Activated T-cell treated with anti-CD3 and anti-CD28 coated beads, Interleukin-2, amount 50 U/mL, for 72 hours (primary cell): ENCODE data around the gene FBXO22. TPM values are rescaled to one million over a fixed set of nuclear protein-coding genes. Genes with fewer than 3 reads are reported as not detected.
"Not testable (repeated sequence)": the region's sequence is repeated elsewhere in the genome, so short reads cannot be mapped to it uniquely, and the experiment has no call there.

Experiments used
- ATAC-seq, 2 donors: fragments of 150-1000 bp; cut with Tn5 transposase; replicated peaks in 1 of 2; 2 replicates each; pipeline ENCODE4 v1.10.0; 2021; ENCODE audit warnings: moderate library complexity in 2 of 2, mild to moderate bottlenecking in 1 of 2
- DNase-seq, 2 donors: peaks; one replicate each; pipeline ENCODE4 v3.0.0; 2021 to 2022; ENCODE audit warnings: mixed read lengths in 1 of 2
- H3K27ac Mint-ChIP-seq: one replicate; pipeline ENCODE4 v1.8.0; 2022; ENCODE audit warnings: mild to moderate bottlenecking, moderate library complexity, mixed read lengths
- H3K27me3 Mint-ChIP-seq: one replicate; pipeline ENCODE4 v1.8.0; 2022; ENCODE audit warnings: low read depth, mixed read lengths
- H3K36me3 Mint-ChIP-seq, 2 donors: one replicate each; pipeline ENCODE4 v1.8.0; 2022; ENCODE audit warnings: mixed read lengths in 2 of 2, mild to moderate bottlenecking in 1 of 2; ENCODE audit not compliant: insufficient read depth in 2 of 2
- H3K4me1 Mint-ChIP-seq: one replicate; pipeline ENCODE4 v1.8.0; 2022; ENCODE audit warnings: low read depth, mixed read lengths
- H3K4me3 Mint-ChIP-seq, 2 donors: one replicate each; pipeline ENCODE4 v1.8.0; 2022; ENCODE audit warnings: mild to moderate bottlenecking in 2 of 2, mixed read lengths in 2 of 2, moderate library complexity in 2 of 2
- H3K9me3 Mint-ChIP-seq, 2 donors: one replicate each; pipeline ENCODE4 v1.8.0; 2022; ENCODE audit warnings: mixed read lengths in 2 of 2
- total RNA-seq, 2 donors: library from RNA; stranded (reverse); gene quantifications; one replicate each; pipeline ENCODE4 v1.2.3, GENCODE V29; 2022

The FBXO22 gene
- total RNA-seq, 2 donors from 2014 or later, result 44.6 to 45.8 TPM

DNA sequence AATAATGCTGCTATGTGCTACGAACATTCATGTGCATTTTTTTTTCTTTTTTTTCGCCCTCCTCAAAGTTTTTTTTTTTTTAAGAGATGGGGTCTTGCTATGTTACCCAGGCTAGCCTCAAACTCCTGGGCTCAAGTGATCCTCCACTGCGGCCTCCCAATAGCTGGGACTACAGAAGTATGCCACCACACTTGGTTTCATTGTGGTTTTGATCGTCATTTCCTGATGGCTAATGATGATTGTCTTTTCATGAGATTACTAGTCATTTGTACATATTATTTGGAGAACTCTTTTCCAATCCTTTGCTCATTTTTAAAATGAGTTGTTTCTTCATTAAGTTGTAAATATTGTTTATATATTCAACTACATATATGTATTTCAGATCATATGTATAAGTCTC is 48.8 kb downstream of the FBXO22 start:
- Mint-ChIP-seq H3K4me3 (no peak overlapping the region), H3K27ac (no peak overlapping the region), H3K9me3 (no peaks in the 10 kb centered on the region), H3K4me1 (no peaks in the 10 kb centered on the region), H3K27me3 (peaks cover 53% of the 10 kb centered on the region), H3K36me3 (no peaks in the 10 kb centered on the region)
- ATAC-seq, result no peak
- no peak for DNase-seq

DNA sequence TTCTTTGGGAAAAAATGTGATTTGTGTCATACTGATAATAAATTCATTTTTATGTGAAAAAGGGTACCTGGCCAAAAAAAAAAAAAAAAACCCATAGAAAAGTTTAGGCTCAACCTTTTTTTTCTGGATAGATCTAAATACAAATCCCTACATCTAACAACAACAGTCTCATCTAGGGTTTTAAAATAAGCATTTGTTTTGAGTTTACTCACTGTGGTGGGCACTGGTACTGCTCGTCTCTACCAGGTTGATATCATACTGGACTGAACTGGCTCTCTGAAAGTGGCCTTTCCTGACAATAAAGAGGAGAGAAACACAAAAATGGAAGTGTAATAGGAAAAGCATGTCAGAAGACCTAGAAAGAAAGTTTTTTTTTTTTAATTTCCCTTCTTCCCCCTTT is 52.0 kb downstream of the FBXO22 start:
- Mint-ChIP-seq H3K4me1 (no peaks in the 10 kb centered on the region), H3K4me3 (no peak overlapping the region), H3K27ac (no peak overlapping the region), H3K9me3 (no peaks in the 10 kb centered on the region), H3K36me3 (no peaks in the 10 kb centered on the region), H3K27me3 (peaks cover 57% of the 10 kb centered on the region)
- DNase-seq, result no peak
- ATAC-seq, result no peak

DNA sequence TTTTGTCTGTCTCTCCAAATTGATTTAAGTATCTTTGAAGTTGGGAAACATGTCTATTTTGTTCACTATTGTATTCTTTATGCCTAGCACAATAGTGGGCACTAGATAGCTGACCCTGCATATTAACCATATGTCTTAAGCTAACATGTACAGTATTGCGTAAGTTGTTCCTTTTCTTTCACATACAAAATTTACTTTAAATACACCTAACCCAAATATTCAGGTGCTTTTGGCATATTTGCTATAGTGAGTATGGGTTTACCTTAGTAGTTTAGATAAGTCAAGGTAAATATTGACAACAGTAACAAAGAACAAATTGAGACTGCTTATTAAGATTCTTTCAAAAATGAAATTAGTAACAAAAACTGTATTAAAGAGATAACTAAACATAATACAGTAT is 57.7 kb downstream of the FBXO22 start:
- Mint-ChIP-seq H3K27ac (no peak overlapping the region), H3K4me3 (no peak overlapping the region), H3K27me3 (peaks cover 16% of the 10 kb centered on the region), H3K4me1 (no peaks in the 10 kb centered on the region), H3K9me3 (peaks cover 0 to 2% of the 10 kb centered on the region in 2 donors), H3K36me3 (no peaks in the 10 kb centered on the region)
- no peak for ATAC-seq
- DNase-seq, result no peak

DNA sequence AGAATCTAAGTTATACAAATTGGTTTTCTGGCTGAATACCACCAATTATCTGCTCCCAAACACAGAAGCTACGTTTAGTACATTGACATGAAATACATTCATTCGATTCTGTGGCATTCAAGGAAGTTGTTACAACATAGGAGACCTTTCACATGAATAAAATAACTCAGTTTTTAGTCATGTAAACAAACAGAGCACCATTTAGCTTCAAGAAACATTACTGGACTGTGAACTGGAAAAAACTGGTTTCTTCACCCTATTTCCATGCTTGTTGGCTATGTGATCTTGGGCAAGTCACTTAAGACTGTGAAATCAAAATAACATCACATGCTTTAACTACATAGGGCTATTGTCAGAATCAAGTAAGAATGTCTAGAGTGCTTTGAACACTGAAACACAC is 62.4 kb downstream of the FBXO22 start:
- DNase-seq (no peak), ATAC-seq (no peak)
- no peak overlapping the region for H3K27ac Mint-ChIP-seq
- no peaks in the 10 kb centered on the region for H3K4me1 Mint-ChIP-seq
- no peaks in the 10 kb centered on the region for H3K36me3 Mint-ChIP-seq
- H3K27me3 Mint-ChIP-seq, result no peaks in the 10 kb centered on the region
- no peak overlapping the region for H3K4me3 Mint-ChIP-seq
- H3K9me3 Mint-ChIP-seq, result peaks cover 0 to 2% of the 10 kb centered on the region in 2 donors

DNA sequence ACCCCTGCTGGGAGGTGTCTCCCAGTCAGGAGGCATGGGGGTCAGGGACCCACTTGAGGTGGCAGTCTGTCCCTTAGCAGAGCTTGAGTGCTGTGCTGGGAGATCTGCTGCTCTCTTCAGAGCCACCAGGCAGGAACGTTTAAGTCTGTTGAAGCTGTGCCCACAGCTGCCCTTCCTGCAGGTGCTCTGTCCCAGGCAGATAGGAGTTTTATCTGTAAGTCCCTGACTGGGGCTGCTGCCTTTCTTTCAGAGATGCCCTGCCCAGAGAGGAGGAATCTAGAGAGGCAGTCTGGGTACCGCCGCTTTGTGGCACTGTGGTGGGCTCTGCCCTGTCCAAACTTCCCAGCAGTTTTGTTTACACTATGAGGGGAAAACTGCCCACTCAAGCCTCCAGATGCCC is 73.1 kb downstream of the FBXO22 start:
- not testable (repeated sequence) for H3K27ac Mint-ChIP-seq, H3K4me1 Mint-ChIP-seq, H3K36me3 Mint-ChIP-seq, DNase-seq, ATAC-seq, H3K9me3 Mint-ChIP-seq, H3K4me3 Mint-ChIP-seq
- peaks cover 25% of the 10 kb centered on the region for H3K27me3 Mint-ChIP-seq

DNA sequence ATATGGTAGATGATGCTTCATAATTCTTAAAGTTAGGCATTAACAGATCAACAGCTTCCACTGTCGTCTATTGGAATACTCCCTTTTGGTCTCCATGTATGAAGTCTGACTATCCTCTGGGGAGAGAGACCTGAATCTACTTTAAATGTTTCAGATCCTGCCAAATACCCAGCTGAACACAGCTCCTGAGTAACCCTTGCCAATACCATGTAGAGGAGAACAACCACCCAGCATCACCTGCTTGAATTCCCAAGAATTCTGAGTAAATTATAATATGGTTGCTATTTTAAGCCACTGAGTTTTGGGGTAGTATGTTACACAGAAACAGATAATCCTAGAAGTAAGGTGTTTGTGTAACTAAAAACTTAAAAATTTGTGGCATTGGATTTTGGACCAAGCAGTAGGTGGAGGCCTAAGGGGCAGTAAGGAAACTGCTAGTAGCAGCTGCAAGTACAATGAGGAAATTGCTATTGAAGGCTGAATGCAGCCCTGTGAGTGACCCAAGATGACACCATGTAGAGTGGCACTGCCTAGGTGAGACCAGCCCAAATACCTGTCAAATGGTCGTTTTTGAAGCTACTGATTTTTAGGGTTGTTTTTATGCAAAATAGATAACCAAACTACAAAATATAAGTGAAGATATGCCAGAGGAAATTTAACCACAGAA is 77.6 kb downstream of the FBXO22 start:
- Mint-ChIP-seq H3K4me1 (no peaks in the 10 kb centered on the region), H3K9me3 (no peaks in the 10 kb centered on the region), H3K27ac (no peak overlapping the region), H3K36me3 (no peaks in the 10 kb centered on the region), H3K27me3 (peaks cover 27% of the 10 kb centered on the region), H3K4me3 (no peak overlapping the region)
- DNase-seq, result no peak
- no peak for ATAC-seq

DNA sequence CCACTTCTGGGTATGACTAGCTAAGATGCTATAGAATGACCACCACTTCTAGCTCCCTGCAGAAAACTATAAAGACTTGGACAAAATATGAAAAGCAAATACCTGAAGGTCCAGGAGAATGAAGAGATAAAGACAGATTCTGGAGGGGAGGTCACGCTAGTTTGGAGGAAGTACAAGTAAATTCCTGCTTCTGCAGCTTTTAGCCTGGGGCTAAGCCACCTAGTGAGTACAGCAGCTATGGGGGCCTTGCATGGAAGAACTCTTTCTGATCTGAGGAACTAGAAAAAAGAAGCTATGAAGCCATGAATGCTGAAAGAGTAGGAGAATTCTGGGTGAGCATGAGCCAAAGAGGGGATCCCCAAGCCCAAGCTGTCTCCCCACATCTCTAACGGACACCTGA is 78.8 kb downstream of the FBXO22 start:
- Mint-ChIP-seq H3K4me3 (no peak overlapping the region), H3K27me3 (peaks cover 27% of the 10 kb centered on the region), H3K36me3 (no peaks in the 10 kb centered on the region), H3K27ac (no peak overlapping the region), H3K4me1 (no peaks in the 10 kb centered on the region), H3K9me3 (no peaks in the 10 kb centered on the region)
- DNase-seq, result no peak
- no peak for ATAC-seq

DNA sequence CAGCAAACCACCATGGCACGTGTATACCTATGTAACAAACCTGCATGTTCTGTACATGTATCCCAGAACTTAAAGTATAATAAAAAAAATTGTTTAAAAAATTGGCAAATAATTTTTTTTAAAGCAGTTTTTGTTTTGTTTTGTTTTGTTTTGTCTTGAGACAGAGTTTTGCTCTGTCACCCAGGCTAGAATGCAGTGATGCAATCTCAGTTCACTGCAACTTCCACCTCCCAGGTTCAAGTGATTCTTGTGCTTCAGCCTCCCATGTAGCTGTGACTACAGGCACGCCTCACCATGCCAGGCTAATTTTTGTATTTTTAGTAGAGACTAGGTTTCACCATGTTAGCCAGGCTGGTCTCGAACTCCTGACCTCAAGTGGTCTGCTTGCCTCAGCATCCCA is 81.0 kb downstream of the FBXO22 start:
- not testable (repeated sequence) for ATAC-seq, H3K9me3 Mint-ChIP-seq, H3K4me3 Mint-ChIP-seq

DNA sequence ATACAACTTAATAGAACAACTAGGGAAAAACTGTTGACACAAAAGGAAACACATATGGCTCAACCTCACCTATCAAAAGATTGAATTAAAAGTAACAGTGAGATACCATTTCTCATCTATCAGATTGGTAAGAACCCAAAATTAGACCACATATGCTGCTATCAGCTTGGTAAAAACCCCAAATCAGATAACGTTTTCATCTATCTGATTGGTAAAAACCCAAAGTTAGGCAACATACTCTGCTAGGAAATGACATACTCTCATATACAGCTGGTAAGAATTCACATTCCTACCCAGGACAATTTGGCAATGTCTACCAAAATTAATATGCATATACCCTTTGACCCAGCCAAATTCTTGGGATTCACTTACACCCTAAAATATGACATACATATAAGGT is 82.3 kb downstream of the FBXO22 start:
- Mint-ChIP-seq H3K36me3 (no peaks in the 10 kb centered on the region), H3K4me1 (no peaks in the 10 kb centered on the region), H3K9me3 (no peaks in the 10 kb centered on the region), H3K27me3 (peaks cover 9% of the 10 kb centered on the region), H3K4me3 (no peak overlapping the region), H3K27ac (no peak overlapping the region)
- no peak for ATAC-seq
- DNase-seq, result no peak

More for the DNA sequence above, 81.0 kb downstream of the FBXO22 start:
- H3K4me1 Mint-ChIP-seq, H3K36me3 Mint-ChIP-seq, H3K27ac Mint-ChIP-seq, DNase-seq: not testable (repeated sequence)
- H3K27me3 Mint-ChIP-seq, result peaks cover 14% of the 10 kb centered on the region

DNA sequence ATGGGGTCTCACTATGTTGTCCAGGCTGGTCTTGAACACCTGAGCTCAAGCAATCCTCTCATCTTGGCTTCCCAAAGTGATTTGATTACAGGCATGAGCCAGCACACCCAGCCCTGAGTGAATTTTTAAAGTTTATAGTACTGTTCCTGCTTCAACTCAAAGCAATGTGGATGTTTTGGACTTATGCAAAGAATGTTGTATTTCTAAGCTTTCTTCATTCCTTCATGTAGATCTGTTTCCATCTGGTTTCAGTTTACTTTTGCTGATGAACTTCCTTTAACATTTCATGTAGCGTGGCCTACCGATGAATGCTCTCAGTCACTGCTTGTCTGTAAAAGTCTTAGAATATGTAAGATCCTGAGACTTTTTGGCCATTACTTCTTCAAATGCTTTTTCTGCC is 85.4 kb downstream of the FBXO22 start:
- Mint-ChIP-seq H3K36me3 (no peaks in the 10 kb centered on the region), H3K27me3 (no peaks in the 10 kb centered on the region), H3K9me3 (peaks cover 0 to under 1% of the 10 kb centered on the region in 2 donors), H3K4me1 (no peaks in the 10 kb centered on the region), H3K4me3 (no peak overlapping the region), H3K27ac (no peak overlapping the region)
- no peak for DNase-seq
- no peak for ATAC-seq

DNA sequence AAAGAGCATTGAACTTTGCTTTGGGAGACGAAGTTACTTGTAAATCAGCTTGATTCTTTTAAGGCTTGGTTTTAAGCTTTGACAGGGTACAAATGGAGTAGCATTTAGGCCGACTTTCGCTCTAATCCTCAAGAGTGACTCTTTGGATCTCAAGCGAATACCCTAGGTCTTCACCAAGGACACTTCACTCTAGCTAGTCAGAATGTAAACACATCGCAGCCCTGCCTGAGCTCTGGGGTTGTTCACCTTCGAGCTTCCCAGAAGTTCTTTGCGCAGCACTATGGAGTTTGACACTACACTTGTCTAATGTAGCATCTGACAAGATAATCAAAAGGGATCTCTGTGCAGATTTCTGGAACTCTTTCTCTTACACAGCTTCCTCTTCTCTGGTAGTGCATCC is 86.2 kb downstream of the FBXO22 start:
- no peaks in the 10 kb centered on the region for H3K4me1 Mint-ChIP-seq
- ATAC-seq (no peak), DNase-seq (no peak)
- peaks cover 0 to 2% of the 10 kb centered on the region in 2 donors for H3K36me3 Mint-ChIP-seq
- H3K4me3 Mint-ChIP-seq, result no peak overlapping the region
- H3K27me3 Mint-ChIP-seq, result no peaks in the 10 kb centered on the region
- H3K9me3 Mint-ChIP-seq, result peaks cover 0 to 6% of the 10 kb centered on the region in 2 donors
- no peak overlapping the region for H3K27ac Mint-ChIP-seq

Other genes starting within 250 kb of the FBXO22 start
- gene CSPG4, start 191.0 kb upstream of the FBXO22 start, total RNA-seq, result not detected
- 10 to 100 TPM; 16.1 to 20.7 TPM for gene UBE2Q2, start 60.4 kb upstream of the FBXO22 start, total RNA-seq
- not detected for gene NRG4, start 108.5 kb downstream of the FBXO22 start, total RNA-seq
- gene TMEM266, start 156.1 kb downstream of the FBXO22 start, total RNA-seq, result not detected